Coronary artery (tissue), 2 donors: ENCODE results near the gene PAX5.

Experiments used
- DNase-seq: peaks from one replicate; pipeline ENCODE4 v3.0.0-alpha.2; 2017; ENCODE audit warnings: low spot score
- H3K27ac ChIP-seq, 2 donors: fragments of 200-600 bp; sonication (generic); one replicate each; pipeline ENCODE4 v1.5.1; 2016 to 2019
- H3K4me3 ChIP-seq: fragments of 200-600 bp; sonication (generic); 2 replicates; pipeline ENCODE4 v1.5.1; 2016; ENCODE audit warnings: mild to moderate bottlenecking, moderate library complexity
- CTCF ChIP-seq: fragments of 200-600 bp; sonication (generic); IDR thresholded peaks from one replicate; pipeline ENCODE4 v1.5.1; 2019; ENCODE audit warnings: antibody characterized with exemption

PAX5 gene

GRCh38 chr9:37011530-37011929 is 22.5 kb downstream of the PAX5 start:
- Histone ChIP-seq H3K4me3 (no peak overlapping the region), H3K27ac (no peak overlapping the region)
- no peak for DNase-seq
- TF ChIP-seq CTCF: no peak

GRCh38 chr9:37010976-37011375 is 23.1 kb downstream of the PAX5 start:
- no peak overlapping the region for H3K27ac ChIP-seq
- no peak for DNase-seq
- no peak for TF ChIP-seq CTCF
- no peak overlapping the region for H3K4me3 ChIP-seq

- Histone ChIP-seq H3K4me3 (no peak overlapping the region), H3K27ac (no peak overlapping the region)
- DNase-seq: no peak
These were observed 23.9 kb downstream of the PAX5 start for GRCh38 chr9:37010180-37010579.

DNA sequence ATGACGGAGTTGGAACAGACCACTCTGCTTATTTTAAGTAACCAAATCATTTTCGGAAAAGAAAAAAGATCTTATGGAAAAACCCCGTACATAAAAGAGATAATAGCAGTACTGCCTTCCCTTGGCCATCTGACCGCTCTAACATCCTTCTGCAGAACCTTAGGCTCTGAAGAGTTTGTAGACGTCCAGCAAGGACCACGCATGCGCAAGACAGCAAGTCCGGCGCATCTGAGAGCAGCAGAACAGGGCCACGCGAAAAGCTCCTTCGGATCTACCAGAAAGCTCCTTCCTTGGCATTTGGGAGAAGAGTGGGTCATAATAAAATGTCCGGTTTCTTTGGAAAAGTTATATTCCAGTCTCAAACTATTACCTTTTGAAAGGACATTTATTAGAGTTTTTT is 26.8 kb downstream of the PAX5 start:
- TF ChIP-seq CTCF: no peak
- H3K4me3 ChIP-seq: no peak overlapping the region
- no peak overlapping the region for H3K27ac ChIP-seq
- no peak for DNase-seq

More at GRCh38 chr9:37010180-37010579, 23.9 kb downstream of the PAX5 start:
- no peak for TF ChIP-seq CTCF

GRCh38 chr9:37005517-37006140 is 28.4 kb downstream of the PAX5 start:
- no peak for TF ChIP-seq CTCF
- Histone ChIP-seq H3K4me3 (no peak overlapping the region), H3K27ac (no peak overlapping the region)
- no peak for DNase-seq

- no peak overlapping the region for H3K27ac ChIP-seq
- TF ChIP-seq CTCF: no peak
These were observed 29.6 kb downstream of the PAX5 start for GRCh38 chr9:37004424-37004935.

GRCh38 chr9:37002413-37003217 is 31.5 kb downstream of the PAX5 start:
- DNase-seq: no peak
- Histone ChIP-seq H3K4me3 (no peak overlapping the region), H3K27ac (no peak overlapping the region)
- no peak for TF ChIP-seq CTCF

More at GRCh38 chr9:37004424-37004935, 29.6 kb downstream of the PAX5 start:
- no peak for DNase-seq
- H3K4me3 ChIP-seq: no peak overlapping the region
